Measurements from ENCODE around the gene FADS1. TPM values are rescaled to one million over a fixed set of nuclear protein-coding genes. Genes with fewer than 3 reads are reported as not detected.

Gene FADS1
- total and polyA plus RNA-seq, 8 donors, result 21.5 to 161 (median 36.1) TPM

GRCh38 chr11:61846362-61847020 is 29.7 kb upstream of the FADS1 start:
- peaks cover 0 to 87% of the 10 kb centered on the region in 2 donors for H3K36me3 ChIP-seq
- H3K27me3 ChIP-seq, result no peaks in the 10 kb centered on the region
- H3K4me3 ChIP-seq, result no peak overlapping the region
- H3K4me1 ChIP-seq, result no peaks in the 10 kb centered on the region
- no peaks in the 10 kb centered on the region for H3K9me3 ChIP-seq
- no peak for TF ChIP-seq CTCF (IDR thresholded peaks at IDR 0.05)
- no peak overlapping the region for H3K27ac ChIP-seq
- ATAC-seq, result no peak
- DNase-seq, result no peak
- intact Hi-C loops (cut with DNase I), result no loop called here

- no peak overlapping the region for H3K4me3 ChIP-seq
- H3K4me1 ChIP-seq, result no peaks in the 10 kb centered on the region
- H3K36me3 ChIP-seq, result peaks cover 0 to 86% of the 10 kb centered on the region in 2 donors
- intact Hi-C loops (cut with DNase I), result no loop called here
- H3K27me3 ChIP-seq, result no peaks in the 10 kb centered on the region
- DNase-seq (no peak), ATAC-seq (no peak)
- H3K9me3 ChIP-seq, result no peaks in the 10 kb centered on the region
- no peak overlapping the region for H3K27ac ChIP-seq
- TF ChIP-seq CTCF (IDR thresholded peaks at IDR 0.05), result no peak
These were observed 28.2 kb upstream of the FADS1 start for GRCh38 chr11:61844909-61845565.

- H3K9me3 ChIP-seq, result no peaks in the 10 kb centered on the region
- no peak for DNase-seq
- H3K4me3 ChIP-seq, result no peak overlapping the region
- no peak overlapping the region for H3K27ac ChIP-seq
- peaks cover 0 to 79% of the 10 kb centered on the region in 2 donors for H3K36me3 ChIP-seq
- no peak for TF ChIP-seq CTCF (IDR thresholded peaks at IDR 0.05)
- intact Hi-C loops (cut with DNase I), result no loop called here
- no peak for ATAC-seq
- H3K4me1 ChIP-seq, result no peaks in the 10 kb centered on the region
- H3K27me3 ChIP-seq, result no peaks in the 10 kb centered on the region
These were observed 25.7 kb upstream of the FADS1 start for GRCh38 chr11:61842528-61842820.

GRCh38 chr11:61841636-61842527 is 25.1 kb upstream of the FADS1 start:
- intact Hi-C loops (cut with DNase I), result no loop called here
- Histone ChIP-seq H3K36me3 (peaks cover 0 to 78% of the 10 kb centered on the region in 2 donors), H3K27ac (no peak overlapping the region), H3K4me1 (no peaks in the 10 kb centered on the region), H3K27me3 (no peaks in the 10 kb centered on the region), H3K9me3 (no peaks in the 10 kb centered on the region), H3K4me3 (no peak overlapping the region)
- ATAC-seq (no peak), DNase-seq (no peak)
- TF ChIP-seq CTCF (IDR thresholded peaks at IDR 0.05), result no peak

DNA sequence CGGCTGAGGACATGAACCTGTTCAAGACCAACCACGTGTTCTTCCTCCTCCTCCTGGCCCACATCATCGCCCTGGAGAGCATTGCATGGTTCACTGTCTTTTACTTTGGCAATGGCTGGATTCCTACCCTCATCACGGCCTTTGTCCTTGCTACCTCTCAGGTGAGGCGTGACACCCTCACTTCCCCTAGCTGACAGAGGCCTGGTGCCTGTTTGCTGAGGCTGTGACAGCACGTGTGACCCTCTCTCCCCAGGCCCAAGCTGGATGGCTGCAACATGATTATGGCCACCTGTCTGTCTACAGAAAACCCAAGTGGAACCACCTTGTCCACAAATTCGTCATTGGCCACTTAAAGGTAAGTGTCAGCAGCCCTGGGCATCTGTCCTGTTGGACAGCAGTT is 23.6 kb upstream of the FADS1 start:
- Histone ChIP-seq H3K4me3 (no peak overlapping the region), H3K36me3 (peaks cover 0 to 69% of the 10 kb centered on the region in 2 donors), H3K4me1 (peaks cover 0 to 7% of the 10 kb centered on the region in 2 donors), H3K27ac (no peak overlapping the region), H3K27me3 (no peaks in the 10 kb centered on the region), H3K9me3 (no peaks in the 10 kb centered on the region)
- no peak for TF ChIP-seq CTCF (IDR thresholded peaks at IDR 0.05)
- no peak for ATAC-seq
- no peak for DNase-seq
- intact Hi-C loops (cut with DNase I), result no loop called here

Data from left lung (tissue), 10 donors.